ENCODE results near the gene HPS6. TPM values are rescaled to one million over a fixed set of nuclear protein-coding genes. Genes with fewer than 3 reads are reported as not detected.

HPS6 gene
- total RNA-seq, 1 experiment from 2014 or later, result 56.7 TPM

Other genes starting within 250 kb of the HPS6 start
- 50.3 and 55.3 TPM in 2 replicates for gene OGA, start 246.9 kb upstream of the HPS6 start, total RNA-seq (2014; rRNA removed)
- gene KCNIP2, start 221.5 kb upstream of the HPS6 start, total RNA-seq (2014; rRNA removed), result 0.17 and 0.26 TPM in 2 replicates
- gene ARMH3, start 9.2 kb upstream of the HPS6 start, total RNA-seq (2014; rRNA removed), result 6.9 and 8.1 TPM in 2 replicates
- gene LDB1, start 55.0 kb downstream of the HPS6 start, total RNA-seq (2014; rRNA removed), result 27.8 and 35.1 TPM in 2 replicates
- 23.1 and 26.0 TPM in 2 replicates for gene PPRC1, start 67.7 kb downstream of the HPS6 start, total RNA-seq (2014; rRNA removed)
- gene NOLC1, start 87.0 kb downstream of the HPS6 start, total RNA-seq (2014; rRNA removed), result 76.7 and 96.6 TPM in 2 replicates
- gene ELOVL3, start 160.9 kb downstream of the HPS6 start, total RNA-seq (2014; rRNA removed), result 4.9 and 6.4 TPM in 2 replicates
- 6.5 and 6.9 TPM in 2 replicates for gene PITX3, start 176.2 kb downstream of the HPS6 start, total RNA-seq (2014; rRNA removed)
- 43.9 and 45.1 TPM in 2 replicates for gene GBF1, start 180.2 kb downstream of the HPS6 start, total RNA-seq (2014; rRNA removed)